ENCODE results near the gene TNNT3. TPM values are rescaled to one million over a fixed set of nuclear protein-coding genes. Genes with fewer than 3 reads are reported as not detected.

The TNNT3 gene
- total RNA-seq, 2 experiments from 2014 or later: 2.3 to 3.3 TPM

GRCh38 chr11:1876361-1877063 lies 43.0 kb upstream of the TNNT3 start:
- H3K4me1 Mint-ChIP-seq (ENCODE audit: low read depth): peaks cover 26% of the 10 kb centered on the region
- no peak overlapping the region for H3K27ac Mint-ChIP-seq
- no peak for DNase-seq
- H3K9me3 Mint-ChIP-seq: no peaks in the 10 kb centered on the region
- peaks cover 1% of the 10 kb centered on the region for H3K36me3 Mint-ChIP-seq (ENCODE audit: low read depth)
- H3K4me3 Mint-ChIP-seq: no peak overlapping the region
- CTCF ChIA-PET: interaction anchor here (0.6 to 1.7 kb wide), 4 partner anchors 23 to 1158 kb away, joined by 3 to 7 read pairs (median 3); no protein-coding TSS in a partner anchor
- intact Hi-C loops (cut with micrococcal nuclease): no loop called here
- H3K27me3 Mint-ChIP-seq (ENCODE audit: low read depth): no peaks in the 10 kb centered on the region

GRCh38 chr11:1877211-1878136 lies 42.0 kb upstream of the TNNT3 start:
- H3K36me3 Mint-ChIP-seq (ENCODE audit: low read depth): peaks cover 1% of the 10 kb centered on the region
- intact Hi-C loops (cut with micrococcal nuclease): no loop called here
- H3K9me3 Mint-ChIP-seq: no peaks in the 10 kb centered on the region
- H3K4me3 Mint-ChIP-seq: no peak overlapping the region
- H3K4me1 Mint-ChIP-seq (ENCODE audit: low read depth): peaks cover 16% of the 10 kb centered on the region
- CTCF ChIA-PET: interaction anchor here (1.0 to 1.2 kb wide), 2 partner anchors 44 to 274 kb away, joined by 3 read pairs; no protein-coding TSS in a partner anchor
- H3K27ac Mint-ChIP-seq: peak overlapping the region; percentile 26
- no peak for DNase-seq
- H3K27me3 Mint-ChIP-seq (ENCODE audit: low read depth): no peaks in the 10 kb centered on the region

GRCh38 chr11:1878137-1879031 lies 41.1 kb upstream of the TNNT3 start:
- CTCF ChIA-PET: no interaction called here
- Mint-ChIP-seq H3K9me3 (no peaks in the 10 kb centered on the region), H3K27me3 (ENCODE audit: low read depth) (no peaks in the 10 kb centered on the region), H3K27ac (no peak overlapping the region), H3K4me1 (ENCODE audit: low read depth) (peaks cover 12% of the 10 kb centered on the region), H3K36me3 (ENCODE audit: low read depth) (peaks cover 1% of the 10 kb centered on the region), H3K4me3 (no peak overlapping the region)
- intact Hi-C loops (cut with micrococcal nuclease): no loop called here
- DNase-seq: no peak

GRCh38 chr11:1879342-1879940 lies 40.1 kb upstream of the TNNT3 start:
- Mint-ChIP-seq H3K36me3 (ENCODE audit: low read depth) (peaks cover 1% of the 10 kb centered on the region), H3K4me1 (ENCODE audit: low read depth) (peaks cover 10% of the 10 kb centered on the region), H3K4me3 (no peak overlapping the region), H3K9me3 (no peaks in the 10 kb centered on the region), H3K27ac (no peak overlapping the region), H3K27me3 (ENCODE audit: low read depth) (no peaks in the 10 kb centered on the region)
- no peak for DNase-seq
- CTCF ChIA-PET: no interaction called here
- intact Hi-C loops (cut with micrococcal nuclease): no loop called here

- no peaks in the 10 kb centered on the region for H3K27me3 Mint-ChIP-seq (ENCODE audit: low read depth)
- CTCF ChIA-PET: no interaction called here
- H3K27ac Mint-ChIP-seq: peak overlapping the region; percentile 72
- H3K9me3 Mint-ChIP-seq: no peaks in the 10 kb centered on the region
- intact Hi-C loops (cut with micrococcal nuclease): loop anchor here (5.0 to 10.0 kb wide), 2 partner anchors 37 to 45 kb away; partner anchors contain the start of genes SYT8, TNNI2 and TNNT3
- peaks cover 1% of the 10 kb centered on the region for H3K36me3 Mint-ChIP-seq (ENCODE audit: low read depth)
- DNase-seq: no peak
- H3K4me3 Mint-ChIP-seq: no peak overlapping the region
- H3K4me1 Mint-ChIP-seq (ENCODE audit: low read depth): peaks cover 9% of the 10 kb centered on the region
Measured at GRCh38 chr11:1879941-1880720, 39.4 kb upstream of the TNNT3 start.

- no peak for DNase-seq
- Mint-ChIP-seq H3K36me3 (ENCODE audit: low read depth) (peaks cover 1% of the 10 kb centered on the region), H3K4me3 (no peak overlapping the region), H3K27me3 (ENCODE audit: low read depth) (no peaks in the 10 kb centered on the region), H3K4me1 (ENCODE audit: low read depth) (peaks cover 6% of the 10 kb centered on the region), H3K9me3 (no peaks in the 10 kb centered on the region), H3K27ac (peak overlapping the region; percentile 72)
- intact Hi-C loops (cut with micrococcal nuclease): loop anchor here (5.0 to 10.0 kb wide), 2 partner anchors 36 to 46 kb away; partner anchors contain the start of genes SYT8, TNNI2 and TNNT3
- CTCF ChIA-PET: interaction anchor here (1.0 to 2.8 kb wide), 5 partner anchors 11 to 187 kb away, joined by 3 to 42 read pairs (median 12); partner anchors contain the start of gene LSP1
Measured at GRCh38 chr11:1880746-1881441, 38.6 kb upstream of the TNNT3 start.

- DNase-seq: no peak
- no peak overlapping the region for H3K27ac Mint-ChIP-seq
- H3K27me3 Mint-ChIP-seq (ENCODE audit: low read depth): no peaks in the 10 kb centered on the region
- no peaks in the 10 kb centered on the region for H3K9me3 Mint-ChIP-seq
- H3K36me3 Mint-ChIP-seq (ENCODE audit: low read depth): peaks cover 1% of the 10 kb centered on the region
- H3K4me1 Mint-ChIP-seq (ENCODE audit: low read depth): peaks cover 6% of the 10 kb centered on the region
- CTCF ChIA-PET: interaction anchor here (0.6 to 2.8 kb wide), 23 partner anchors 9 to 271 kb away, joined by 3 to 42 read pairs (median 5); partner anchors contain the start of genes LSP1 and PRR33
- intact Hi-C loops (cut with micrococcal nuclease): loop anchor here (1.0 to 10.0 kb wide), 3 partner anchors 36 to 271 kb away; partner anchors contain the start of genes SYT8, TNNI2 and TNNT3
- no peak overlapping the region for H3K4me3 Mint-ChIP-seq
Measured at GRCh38 chr11:1881442-1882264, 37.9 kb upstream of the TNNT3 start.

GRCh38 chr11:1882265-1883238 lies 37.0 kb upstream of the TNNT3 start:
- intact Hi-C loops (cut with micrococcal nuclease): loop anchor here (1.0 to 10.0 kb wide), 3 partner anchors 35 to 270 kb away; partner anchors contain the start of genes SYT8, TNNI2 and TNNT3
- Mint-ChIP-seq H3K36me3 (ENCODE audit: low read depth) (peaks cover 1% of the 10 kb centered on the region), H3K9me3 (no peaks in the 10 kb centered on the region), H3K27me3 (ENCODE audit: low read depth) (no peaks in the 10 kb centered on the region), H3K4me3 (no peak overlapping the region), H3K27ac (no peak overlapping the region), H3K4me1 (ENCODE audit: low read depth) (peaks cover 4% of the 10 kb centered on the region)
- CTCF ChIA-PET: interaction anchor here (0.6 to 2.8 kb wide), 23 partner anchors 8 to 270 kb away, joined by 3 to 42 read pairs (median 5); partner anchors contain the start of genes LSP1 and PRR33
- peak; percentile 85 for DNase-seq
